RCC 7860 (cell line): ENCODE measurements around the gene MAD1L1.

Experiments
- DNase-seq: peaks from one replicate; pipeline ENCODE4 v3.0.0-alpha.2; 2015; ENCODE audit warnings: low spot score
- FAIRE-seq: peaks from 2 replicates; lab custom pipeline; 2012; peaks lifted over from hg19 to GRCh38; lab: Jason Lieb, UNC

Gene MAD1L1

DNA sequence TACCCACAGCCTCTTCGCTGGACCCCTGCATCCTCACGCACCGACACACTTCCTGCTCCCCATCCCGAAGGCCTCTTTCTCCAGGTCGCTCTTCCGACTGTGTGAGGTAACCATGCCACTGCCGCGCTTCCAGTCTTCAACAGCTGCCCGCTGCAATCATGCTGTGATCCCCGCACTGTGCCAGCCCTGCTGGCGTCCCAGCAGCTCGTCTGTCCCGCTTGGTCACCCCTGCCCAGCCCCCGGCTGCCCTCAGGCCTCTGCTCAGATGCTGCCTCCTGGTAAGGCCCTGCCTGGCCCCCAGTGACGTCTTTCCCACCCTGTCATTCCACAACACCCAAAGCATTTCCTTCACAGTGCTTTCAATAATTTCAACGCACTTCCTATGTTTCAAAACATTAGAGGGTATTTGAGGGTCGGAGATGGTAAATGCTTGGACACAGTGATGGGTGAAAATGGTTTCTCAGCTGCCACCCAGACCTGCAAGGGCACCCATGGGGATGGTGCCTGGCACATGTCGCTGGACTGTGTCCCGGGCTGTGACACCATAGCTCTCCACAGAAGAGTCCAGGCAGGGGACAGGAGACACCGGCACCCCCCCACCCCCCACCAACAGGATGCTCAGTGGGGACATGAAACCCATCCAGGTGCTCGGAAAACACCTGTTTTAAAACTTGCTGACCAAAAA is 125.2 kb downstream of the MAD1L1 start:
- FAIRE-seq (no peak), DNase-seq (no peak)

DNA sequence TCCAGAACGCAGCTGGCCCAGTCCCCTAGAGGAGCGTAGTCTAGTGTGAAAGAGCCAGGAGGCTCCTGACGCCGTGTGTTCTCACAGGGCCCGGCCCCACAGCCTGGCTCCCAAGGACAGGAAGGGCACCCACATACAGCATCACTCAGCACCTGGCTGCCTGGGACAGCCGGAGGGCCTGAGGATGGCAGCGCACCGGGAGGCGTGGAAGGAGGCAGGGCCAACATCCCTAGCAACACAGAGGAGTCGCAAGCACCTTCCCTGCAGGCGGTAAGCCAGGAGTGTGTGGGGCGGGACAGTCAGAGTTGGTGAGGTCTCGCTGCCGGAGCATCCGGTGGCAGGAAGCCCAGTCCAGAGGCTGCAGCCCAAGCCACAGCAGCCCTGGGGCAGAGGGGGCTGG is 125.8 kb downstream of the MAD1L1 start:
- DNase-seq = no peak
- no peak for FAIRE-seq

DNA sequence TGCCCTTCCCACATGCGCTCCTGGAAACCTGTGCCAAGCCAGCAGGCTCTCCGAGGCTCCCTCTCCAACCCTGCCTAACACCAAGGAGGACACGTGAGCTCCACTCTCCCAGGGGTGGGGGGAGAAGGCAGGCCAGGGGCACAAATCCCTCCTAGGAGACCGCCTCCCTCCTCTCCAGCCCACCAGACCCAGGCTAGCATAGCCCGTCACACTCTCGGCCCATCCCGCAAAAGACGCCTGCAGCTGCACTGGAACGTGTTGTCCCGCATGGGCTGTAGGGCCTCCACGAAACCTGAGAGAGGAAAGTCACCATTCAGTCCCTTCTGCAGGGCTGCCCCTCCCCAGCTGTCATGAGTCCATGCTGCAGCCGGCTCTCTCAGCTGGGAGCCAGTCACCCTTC is 126.3 kb downstream of the MAD1L1 start:
- no peak for FAIRE-seq
- no peak for DNase-seq

DNA sequence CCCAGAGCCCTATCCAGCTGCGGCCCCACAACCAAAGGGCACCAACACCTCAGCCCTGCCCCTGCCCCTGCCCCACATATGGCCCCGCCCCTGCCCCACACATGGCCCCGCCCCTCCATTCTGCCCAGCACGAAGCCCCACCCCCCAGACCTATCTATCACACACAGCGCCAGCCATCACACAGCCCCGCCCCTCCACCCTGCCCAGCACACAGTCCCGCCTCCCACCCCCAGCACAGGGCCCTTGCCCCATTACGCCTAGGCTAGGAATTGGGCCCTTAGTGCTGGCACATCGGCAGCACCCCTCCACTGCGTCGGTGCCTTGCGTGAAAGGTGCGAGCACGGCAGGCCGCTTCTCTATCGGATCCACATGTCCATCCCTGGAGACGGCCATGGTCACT is 126.8 kb downstream of the MAD1L1 start:
- no peak for DNase-seq
- FAIRE-seq = no peak

DNA sequence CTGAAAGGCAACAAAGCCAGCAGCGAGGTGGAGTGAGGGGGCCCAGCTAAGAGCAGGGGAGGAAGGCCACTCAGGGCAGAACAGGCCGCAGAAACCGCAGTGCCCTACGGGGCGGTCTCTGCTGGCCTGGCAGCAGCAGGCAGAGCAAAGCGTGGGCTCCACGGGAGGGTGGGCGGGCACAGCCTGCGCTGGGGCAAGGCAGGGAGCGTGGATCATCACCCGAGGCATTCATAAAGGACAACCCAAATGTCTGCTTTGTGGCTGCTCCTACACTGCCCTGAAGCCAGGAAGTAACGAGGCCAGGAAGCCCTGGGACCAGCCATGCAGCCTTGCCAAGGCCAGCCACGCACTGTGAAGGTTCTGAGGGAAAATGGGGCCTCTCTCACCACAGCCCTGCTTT is 127.5 kb downstream of the MAD1L1 start:
- no peak for FAIRE-seq
- no peak for DNase-seq

DNA sequence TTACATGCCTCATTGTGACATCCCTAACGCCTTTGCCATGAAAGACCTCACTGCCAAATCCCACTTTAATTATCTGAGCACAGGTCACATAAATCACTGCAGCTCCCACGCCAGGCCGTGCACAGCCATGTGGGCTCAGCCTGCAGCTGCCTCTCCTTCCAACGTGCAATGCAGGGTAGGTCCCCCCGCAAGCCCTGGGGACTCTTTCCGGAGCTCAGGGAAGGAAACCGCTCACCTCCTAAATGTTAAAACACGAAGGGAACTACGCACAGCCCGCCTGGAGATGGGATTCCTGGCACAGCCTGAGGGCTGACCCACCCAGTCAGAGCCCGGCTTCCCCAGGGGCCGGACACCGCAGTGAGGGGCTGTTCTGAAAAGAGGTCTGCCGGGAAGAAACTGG is 128.0 kb downstream of the MAD1L1 start:
- DNase-seq = no peak
- no peak for FAIRE-seq

DNA sequence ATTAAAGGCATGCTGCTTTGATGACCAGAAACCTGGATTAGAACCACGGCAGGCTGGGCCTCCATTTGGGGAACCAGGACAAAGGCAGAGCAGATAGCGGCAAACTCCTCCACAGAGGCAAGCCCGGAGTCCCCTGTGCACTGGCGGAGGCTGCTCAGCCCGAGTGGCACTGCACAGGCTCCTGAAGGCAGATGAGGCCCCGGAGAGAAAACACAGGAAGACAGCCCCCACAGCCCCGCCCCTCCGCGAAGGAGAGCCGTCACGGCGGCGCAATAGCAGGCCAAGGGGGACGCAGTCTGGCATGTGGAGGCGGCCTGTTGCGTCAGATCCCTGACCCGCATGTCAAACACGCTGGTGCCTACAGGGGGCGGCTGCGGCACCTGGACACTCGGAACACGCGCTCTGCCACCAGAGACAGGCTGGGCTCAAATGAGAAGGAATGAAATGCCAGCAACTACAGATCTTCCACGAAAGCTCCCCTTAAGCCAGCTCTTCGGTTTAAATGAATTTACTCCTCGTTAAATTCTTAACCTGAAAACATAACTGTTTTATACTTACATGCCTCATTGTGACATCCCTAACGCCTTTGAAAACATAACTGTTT is 128.5 kb downstream of the MAD1L1 start:
- FAIRE-seq = no peak
- DNase-seq = no peak

DNA sequence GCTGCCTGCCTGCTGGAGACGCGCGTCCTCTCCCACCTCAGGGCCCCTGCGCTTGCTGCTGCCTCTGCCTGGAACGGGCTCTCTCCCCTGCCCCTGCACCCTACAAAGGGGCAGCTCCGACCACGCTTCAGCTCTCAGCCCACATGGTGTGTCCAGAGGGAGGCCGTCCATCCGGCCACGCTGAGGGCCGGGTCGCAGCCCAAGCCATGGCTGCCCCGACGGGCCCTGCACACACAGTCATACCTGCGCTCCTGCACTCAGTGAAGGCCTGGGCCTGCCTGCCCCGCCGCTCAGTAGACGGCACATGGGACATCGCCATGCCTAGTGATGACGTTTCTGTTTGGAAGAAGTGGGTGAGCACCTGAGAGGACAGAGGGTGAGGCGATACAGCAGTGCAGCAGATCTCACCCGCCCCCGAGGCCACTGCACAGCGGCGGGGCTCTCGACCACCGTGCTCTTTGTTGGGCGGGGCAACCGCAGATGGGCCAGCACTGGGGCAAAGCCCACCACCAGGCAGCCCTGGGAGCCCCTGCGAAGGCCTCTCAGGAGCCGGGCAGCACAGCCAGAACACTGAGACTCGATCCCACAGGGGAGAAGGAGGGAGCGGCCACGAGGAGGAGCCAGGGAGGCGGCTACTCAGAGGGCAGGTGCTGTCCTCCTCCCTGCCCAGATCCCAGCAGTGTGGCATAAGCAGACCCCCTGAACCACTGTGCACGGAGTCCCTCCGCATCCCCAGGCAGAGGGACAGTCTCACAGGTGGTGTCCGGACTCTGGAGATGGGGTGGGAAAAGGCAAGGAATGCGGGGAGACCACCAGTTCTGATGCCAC is 129.5 kb downstream of the MAD1L1 start:
- no peak for DNase-seq
- FAIRE-seq = no peak

DNA sequence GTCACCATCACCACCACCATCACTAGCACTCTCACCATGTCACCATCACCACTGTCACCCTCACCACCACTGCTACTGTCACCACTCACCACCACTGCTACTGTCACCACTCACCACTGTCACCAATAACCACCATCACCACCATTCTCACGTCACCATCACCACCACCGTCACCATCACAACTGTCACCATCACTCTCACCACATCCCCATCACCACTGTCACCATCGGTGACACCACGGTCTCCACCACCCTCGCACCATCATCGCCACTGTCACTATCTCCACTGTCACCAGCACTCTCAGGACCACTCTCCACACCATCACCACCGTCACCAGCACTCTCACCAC is 130.4 kb downstream of the MAD1L1 start:
- no peak for DNase-seq
- FAIRE-seq = no peak

DNA sequence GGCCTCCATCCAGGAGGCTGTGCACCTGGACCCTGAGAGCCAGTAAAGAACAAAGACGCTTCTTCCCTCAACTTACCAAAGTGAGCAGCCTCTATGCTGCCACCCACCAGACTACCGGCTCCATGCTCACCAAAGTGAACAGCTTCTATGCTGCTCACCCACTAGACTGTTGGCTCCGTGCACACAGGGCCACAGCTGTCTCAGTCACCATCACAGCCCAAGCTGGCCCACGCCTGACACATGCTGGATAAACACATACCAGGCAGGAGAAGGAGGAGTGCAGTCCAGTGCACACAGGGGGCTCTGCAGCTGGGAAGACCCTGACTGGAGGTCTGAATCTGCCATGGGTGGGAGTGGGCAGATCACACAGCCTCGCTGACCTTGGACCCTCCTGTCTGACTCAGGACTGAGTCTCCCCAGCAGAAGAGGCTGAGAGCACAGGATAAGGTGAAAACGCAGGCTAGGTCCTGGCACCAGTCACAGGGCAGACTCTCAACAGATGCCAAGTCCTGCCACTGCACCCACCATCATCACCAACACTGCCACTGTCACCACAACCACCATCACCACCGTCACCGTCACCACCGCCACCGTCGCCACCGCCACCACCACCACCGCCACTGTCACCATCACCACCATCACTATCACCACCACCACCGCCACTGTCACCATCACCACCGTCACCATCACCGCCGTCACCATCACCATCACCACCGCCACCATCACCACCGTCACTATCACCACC is 130.9 kb downstream of the MAD1L1 start:
- no peak for FAIRE-seq
- DNase-seq = no peak

DNA sequence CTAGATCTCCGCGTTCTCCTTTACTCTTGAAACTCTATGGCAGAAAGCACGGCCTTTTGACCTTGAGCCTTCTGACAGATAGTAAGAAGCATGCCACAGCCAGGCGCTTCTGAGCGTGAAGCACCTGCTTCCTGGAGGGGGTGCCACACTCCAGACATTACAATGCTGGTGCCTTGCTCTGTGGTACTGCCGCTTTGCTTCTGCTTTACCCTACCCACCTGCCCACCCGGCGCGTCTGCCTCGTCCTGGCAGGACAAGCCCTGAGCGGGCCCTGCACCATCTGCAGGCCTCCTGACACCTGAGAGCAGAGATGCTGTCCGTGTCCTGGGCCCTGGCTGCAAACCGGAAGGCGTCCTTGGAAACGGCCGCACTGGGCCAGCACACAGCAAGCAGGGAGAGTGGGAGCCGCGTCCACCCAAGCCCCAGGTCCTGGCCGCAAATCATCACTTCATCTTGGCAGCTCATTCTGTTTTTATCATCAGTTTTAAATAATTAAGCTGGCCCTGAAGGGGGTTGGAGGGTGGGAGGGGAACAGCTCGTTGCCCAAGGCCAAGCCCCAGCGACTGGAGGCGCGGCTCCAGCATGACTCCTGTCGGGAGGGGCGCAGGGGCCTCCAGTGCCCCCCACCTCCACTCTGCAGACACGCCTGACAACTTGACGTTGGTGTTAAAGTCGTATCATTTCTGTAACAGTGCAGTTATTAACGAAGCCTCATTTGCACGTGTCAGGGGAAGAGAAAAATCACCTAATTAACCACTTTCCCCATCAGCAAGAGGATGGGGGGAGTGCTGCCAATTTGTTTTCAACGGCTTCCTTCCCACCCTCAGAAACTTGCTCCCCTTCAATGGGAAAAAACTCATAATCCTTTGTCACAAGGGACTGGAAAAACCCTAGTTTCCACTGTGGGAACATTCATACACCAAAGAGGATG is 132.2 kb downstream of the MAD1L1 start:
- FAIRE-seq (no peak), DNase-seq (no peak)

DNA sequence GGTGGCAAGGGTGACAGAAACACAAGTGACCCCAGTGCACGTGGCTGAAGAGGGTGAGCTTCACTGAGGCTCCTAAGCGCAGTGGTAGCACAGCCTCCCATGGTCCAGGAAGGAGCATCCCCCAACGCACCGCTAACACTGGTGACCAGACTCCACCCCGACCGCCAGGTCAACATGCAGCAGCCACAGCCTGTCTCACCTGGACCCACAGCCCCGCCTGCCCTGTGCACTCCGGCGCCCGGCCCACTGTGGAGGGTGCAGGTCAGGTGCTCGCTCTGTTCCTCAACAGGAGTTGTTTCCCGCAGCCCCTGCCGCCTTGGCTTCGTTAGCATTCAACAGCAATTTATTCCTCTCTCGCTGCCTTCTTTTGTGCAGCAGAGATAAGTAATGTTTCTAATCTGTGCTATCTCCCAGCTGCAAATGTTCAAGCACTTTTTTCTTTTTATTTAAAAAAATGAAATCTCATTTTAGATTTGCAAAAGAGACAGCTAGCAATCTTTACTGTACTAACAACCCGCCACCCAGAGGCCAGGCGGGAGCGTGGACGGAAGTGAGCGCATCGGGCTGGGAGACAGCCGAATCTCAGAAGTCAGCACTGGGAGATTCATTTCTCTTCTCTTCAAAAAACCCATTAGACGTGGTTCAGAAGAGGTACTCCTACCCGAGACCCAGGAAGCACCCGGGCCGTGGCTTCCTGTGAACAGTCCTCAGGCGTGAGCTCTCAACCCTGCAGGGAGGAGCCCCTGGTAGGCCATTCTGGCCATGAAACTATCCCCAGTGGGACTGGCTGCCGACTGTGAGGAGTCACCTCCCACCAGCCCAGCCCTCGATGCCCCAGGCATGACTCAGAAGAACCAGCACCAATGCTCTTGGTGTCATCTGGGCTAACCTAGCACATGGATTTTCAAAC is 133.4 kb downstream of the MAD1L1 start:
- FAIRE-seq = no peak
- no peak for DNase-seq

DNA sequence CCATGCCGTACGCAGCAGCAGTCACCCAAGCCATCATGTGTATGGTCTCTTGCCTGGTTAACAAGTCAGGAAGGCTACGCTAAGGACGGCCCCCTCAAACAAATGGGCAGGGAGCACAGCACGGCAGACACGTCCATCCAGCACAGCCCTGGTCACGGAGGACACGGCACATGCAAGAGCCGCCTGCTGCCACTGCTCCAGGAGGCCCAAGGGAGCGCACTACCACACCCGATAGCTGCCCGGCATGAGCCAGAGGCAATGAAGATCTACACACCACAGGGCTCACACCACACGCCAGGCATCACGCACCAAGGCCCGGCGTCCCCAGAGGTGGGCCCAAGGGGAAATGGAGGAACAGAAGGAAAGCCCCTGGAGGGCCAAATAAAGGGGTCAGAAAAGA is 134.2 kb downstream of the MAD1L1 start:
- no peak for DNase-seq
- no peak for FAIRE-seq

DNA sequence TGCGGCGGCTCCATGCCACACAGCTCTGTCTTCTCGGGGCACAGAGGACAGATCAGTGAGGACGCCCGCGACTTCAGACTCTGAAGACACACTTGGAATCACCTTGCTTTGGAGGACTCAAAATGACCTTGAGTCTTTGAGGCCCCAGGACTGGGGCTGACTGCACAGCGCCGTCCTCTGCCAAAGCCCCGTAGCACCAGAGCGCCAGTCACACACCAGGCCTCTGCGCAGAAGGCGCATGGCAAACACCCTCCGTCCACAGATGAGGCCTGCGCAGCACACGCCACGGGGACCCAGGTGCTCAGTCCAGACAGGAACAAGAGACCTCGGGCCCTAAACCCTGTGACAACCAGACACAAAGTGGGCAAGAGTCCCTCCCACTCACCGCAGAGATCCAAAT is 134.7 kb downstream of the MAD1L1 start:
- DNase-seq (no peak), FAIRE-seq (no peak)

DNA sequence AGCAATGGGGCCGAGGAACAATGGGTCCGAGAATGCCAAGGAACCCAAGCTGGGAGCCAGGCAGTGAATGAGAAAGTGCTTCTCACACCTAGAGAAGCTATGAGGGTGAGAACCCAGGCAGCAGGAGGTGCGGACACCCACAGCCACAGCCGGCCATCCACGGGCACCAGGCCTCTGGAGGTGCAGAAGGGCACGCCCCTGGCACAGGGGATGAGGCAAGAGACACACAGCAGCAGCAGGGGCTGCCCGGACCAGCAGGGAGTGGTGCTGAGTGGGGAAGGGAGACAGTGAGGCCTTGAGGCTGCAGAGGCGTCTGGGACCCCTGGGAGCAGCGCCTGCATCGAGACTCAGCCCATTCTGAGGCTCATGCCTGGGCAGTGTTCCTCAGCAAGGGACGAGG is 135.3 kb downstream of the MAD1L1 start:
- FAIRE-seq = no peak
- no peak for DNase-seq

DNA sequence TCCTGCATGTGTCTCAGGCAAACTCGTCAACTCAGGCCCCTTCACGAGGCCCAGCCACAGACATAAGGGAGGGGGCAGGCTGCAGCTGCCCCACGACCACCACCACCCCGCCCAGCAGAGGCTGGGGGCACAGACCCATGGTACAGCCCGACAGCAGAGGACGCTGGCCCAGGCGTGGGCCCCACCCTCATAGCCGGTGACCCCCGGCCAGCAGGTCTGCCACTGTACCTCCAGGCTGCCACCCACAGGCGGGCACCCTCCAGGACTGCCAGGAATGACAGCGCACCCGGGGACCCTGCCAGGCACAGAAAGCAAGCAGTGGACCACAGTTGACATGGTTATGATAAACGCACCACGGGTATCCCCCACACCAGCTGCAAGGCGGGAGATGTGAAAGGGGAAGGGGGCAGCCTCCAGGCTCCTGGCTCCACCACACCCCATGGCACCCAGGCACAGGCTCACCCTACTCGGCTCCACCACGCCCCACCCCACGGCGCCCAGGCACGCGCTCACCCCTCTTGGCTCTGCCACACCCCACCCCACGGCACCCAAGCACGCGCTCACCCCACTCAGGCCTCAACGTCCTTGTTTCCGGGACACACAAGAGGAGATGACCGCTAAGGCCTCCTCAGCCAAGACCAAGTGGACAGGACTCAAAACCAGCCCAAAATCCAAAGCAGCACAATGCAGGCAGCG is 135.9 kb downstream of the MAD1L1 start:
- no peak for DNase-seq

DNA sequence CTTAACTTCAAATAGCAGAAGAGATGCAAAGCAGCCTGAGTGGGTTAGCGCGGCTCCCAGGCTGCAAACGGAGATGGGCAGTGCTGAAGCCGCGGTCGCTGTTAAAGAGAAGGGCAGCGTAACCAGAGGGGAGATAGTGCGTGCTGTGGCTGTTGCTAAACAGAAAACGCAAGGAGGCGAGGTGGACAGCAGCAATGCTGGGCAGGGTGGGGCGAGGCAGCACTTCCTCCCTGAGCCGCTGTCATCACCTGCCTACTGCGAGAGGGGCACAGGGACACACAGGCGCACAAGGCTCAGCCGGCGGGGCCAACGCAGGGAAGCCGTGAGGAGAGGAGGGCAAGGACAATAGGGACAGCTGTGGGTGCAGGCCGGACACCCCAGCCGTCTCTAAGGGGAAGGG is 137.3 kb downstream of the MAD1L1 start:
- FAIRE-seq = no peak
- no peak for DNase-seq

More for the DNA sequence above, 135.9 kb downstream of the MAD1L1 start:
- FAIRE-seq = no peak

DNA sequence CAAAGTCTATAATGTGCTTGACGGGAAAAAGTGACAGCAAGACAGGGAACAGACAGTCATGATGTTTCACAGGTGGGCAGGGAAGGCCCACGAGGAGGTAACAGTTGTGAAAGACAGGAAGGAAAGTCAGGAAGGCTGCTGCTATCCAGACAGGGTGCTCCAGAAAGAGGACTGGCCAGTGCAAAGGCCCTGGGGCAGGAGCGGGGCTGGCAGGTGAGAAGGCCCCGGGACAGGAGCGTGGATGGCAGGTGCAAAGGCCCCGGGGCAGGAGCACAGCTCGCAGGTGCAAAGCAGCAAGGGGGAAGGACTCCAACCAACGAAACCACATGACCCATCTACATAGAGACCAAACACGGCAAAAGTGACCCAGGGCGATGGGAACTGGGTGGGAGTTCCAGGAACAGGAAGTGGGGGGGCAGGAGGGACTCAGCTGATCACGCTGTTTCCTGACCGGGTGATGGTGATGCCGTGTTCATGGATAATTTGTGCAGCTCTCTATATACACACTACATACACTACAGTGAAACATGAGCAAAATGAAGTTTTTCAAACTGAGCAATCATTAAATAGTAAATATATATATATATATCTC is 138.2 kb downstream of the MAD1L1 start:
- no peak for DNase-seq
- no peak for FAIRE-seq
